NK-92 treated with Interleukin-12 subunit alpha and Interleukin-12 subunit beta, amount 100 ng/mL, for 24 hours (cell line): ENCODE results near the gene SLCO4A1.

Source experiments
- DNase-seq: peaks from one replicate; lab custom pipeline; 2025; lab: John Stamatoyannopoulos, UW

Gene SLCO4A1

DNA sequence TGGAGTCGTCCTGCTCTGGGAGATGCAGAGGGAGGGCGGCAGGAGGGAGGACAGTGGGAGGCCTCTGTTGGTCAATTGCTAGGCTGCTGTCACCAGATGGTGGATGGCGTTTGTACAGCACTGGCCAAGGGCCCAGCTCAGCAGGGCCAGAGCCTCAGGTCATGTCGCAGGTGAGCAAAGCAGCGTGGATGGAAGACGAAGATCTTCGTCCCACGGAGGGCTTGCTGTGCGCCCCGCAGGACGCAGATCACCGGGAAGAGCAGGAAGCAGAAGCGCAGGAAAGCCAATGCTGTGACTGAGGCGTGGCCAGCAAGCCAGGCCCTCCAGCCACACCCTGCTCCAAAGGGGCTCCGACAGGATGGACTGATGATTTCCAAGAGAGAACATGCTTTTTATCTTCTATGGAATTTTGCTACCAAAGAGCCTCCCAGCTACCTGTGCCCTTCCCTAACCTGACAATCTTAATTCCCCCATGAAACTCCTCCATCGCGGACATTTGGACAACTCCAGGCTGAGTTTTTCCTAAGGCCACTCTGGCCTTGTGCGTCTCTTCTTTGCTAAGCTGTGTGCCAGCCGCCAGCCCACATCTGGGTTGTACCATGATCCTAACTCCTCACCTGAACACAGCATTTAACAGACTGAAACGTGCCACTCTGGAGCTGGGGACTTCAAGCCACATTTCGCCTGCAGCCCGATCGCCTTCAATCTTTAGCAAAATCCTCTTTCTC lies 3.5 kb upstream of the SLCO4A1 start:
- no peak for DNase-seq

DNA sequence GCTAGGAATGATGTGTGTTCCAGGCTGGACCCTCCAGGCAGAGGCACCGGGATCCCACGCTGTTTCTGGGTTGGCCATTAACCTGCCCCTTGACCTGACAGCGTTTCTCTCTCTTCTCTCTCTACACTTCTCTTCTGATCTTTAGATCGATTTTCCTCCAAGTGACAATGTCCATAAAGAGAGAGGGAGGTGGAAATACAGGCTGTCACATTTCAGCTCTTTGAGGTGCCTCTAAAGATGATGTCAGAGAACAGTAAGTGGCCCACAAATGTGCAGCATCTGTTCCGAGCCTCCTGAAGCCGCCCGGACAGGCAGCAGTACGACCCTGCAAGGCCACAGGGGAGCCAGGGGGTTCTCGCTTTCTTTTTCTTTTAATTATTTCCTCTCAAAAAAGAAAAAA lies 2.5 kb upstream of the SLCO4A1 start:
- DNase-seq: no peak

DNA sequence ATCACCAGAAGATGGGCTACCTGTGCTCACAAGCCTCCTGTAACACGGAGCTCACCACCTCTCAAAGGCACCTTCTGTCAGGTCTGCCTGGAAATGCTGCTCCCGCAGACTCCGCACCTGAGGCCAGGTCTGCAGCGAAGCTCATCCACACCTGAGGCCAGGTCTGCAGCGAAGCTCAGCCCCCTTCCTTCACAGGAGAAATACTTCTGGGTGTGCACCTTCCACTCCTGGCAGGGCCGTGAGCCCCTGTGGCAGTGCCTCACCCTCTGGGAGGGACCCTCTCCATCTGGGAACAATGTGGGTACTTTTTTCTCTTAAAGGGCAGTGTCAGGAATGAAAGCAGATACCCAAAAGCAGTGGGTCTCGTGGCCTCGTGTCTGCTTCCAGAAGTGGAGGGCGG lies 1.4 kb upstream of the SLCO4A1 start:
- no peak for DNase-seq

DNA sequence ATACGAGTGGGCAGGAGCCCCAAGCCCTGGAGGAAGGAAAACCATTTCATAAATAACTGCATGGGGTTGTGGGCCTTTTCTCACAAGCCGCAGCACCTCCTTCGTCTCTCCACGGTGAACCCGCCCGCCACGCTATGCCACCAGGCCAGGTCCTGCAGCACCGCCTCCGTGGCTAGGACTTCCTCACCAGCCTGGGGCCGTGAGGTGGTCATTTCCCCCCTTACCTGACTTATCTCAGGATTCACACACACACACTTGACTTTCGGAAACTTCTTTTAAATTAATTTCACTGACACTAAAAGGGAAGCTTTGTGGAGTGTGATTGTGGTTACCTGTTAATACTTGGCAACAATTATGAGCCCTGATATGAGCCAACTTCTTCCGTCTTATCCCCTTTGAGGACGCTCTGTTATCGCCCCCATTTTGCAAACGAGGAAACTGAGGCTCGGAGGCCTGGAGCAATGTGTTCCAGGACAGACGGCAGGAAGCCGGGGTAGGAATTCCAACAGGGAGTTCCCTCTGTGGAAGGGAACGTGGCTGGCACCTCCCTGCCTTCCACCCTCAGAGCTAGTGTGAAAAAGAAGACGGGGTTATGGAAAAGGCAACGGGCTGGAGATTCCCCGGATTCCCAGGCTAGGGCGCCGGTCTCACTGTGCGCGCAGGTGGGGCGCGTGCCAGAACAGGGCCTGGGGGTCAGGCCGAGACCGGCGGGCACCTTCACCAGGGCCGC lies 817 bp upstream of the SLCO4A1 start:
- DNase-seq: no peak

DNA sequence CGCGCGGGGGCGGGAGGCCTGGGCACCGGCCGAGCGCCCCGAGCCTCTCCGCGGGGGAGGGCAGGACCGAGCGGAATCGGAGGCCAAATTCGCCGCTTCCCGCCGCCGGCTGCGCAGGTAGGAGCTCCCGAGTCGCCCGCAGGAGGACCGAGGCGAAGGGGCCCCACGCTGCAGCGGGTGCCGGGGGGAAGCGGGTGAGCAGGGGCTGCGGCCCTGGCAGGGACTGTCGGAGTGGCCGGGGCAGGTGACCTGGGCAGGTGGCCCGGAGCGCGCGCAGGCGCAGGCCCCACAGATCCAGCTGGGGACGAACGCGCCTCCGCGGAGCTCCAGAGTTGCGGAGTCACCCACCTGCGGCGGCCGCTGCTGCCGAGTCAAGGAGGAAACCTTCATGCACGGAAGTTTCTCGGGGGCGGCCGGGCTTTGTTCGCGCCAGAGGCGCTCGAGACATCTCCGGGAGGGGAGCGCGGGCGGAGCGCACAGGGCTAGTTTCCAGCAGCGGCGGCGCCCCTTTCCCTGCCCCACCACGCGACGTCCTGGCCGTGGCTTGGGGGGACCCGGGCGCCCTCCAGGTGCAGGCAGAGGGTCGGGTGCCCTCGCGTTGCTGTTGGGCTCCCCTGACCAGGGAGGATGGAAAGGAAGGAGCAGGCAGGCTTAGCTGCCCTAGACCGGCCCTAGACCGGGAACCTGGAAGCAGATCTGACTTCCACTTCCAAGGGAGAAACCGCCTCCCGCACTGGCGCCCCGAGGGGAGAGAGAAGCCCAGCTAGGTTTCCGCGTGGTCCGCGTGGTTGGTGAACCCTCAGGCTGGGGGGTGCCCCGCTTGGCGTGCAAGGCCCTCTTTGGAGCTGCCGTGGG lies 590 bp downstream of the SLCO4A1 start:
- DNase-seq: peak; percentile 62

DNA sequence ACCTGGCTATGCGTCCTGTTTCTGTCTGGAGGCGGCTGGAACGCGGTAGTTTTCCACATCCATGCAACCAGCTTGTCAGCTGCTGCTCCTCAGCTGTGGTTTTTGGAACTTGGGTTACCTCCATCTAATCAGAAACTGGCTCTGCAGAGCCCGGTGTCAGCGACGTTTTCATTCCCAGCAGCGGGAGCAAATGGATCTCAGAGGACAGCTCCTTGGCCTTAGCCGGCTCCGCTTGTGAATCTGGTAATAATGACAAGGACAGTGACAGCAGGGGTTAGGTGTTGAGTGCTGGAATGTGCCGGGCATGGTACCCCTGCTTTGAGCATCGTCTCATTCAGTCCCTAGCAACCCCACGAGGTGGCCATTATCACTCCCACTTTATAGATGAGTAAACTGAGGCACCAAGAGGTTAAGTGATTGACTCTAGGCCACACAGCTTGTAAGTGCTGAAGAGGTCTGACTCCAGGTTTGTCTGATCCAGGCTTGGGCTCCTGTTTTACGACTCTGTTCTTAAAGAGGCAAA lies 1.3 kb downstream of the SLCO4A1 start:
- DNase-seq: no peak

DNA sequence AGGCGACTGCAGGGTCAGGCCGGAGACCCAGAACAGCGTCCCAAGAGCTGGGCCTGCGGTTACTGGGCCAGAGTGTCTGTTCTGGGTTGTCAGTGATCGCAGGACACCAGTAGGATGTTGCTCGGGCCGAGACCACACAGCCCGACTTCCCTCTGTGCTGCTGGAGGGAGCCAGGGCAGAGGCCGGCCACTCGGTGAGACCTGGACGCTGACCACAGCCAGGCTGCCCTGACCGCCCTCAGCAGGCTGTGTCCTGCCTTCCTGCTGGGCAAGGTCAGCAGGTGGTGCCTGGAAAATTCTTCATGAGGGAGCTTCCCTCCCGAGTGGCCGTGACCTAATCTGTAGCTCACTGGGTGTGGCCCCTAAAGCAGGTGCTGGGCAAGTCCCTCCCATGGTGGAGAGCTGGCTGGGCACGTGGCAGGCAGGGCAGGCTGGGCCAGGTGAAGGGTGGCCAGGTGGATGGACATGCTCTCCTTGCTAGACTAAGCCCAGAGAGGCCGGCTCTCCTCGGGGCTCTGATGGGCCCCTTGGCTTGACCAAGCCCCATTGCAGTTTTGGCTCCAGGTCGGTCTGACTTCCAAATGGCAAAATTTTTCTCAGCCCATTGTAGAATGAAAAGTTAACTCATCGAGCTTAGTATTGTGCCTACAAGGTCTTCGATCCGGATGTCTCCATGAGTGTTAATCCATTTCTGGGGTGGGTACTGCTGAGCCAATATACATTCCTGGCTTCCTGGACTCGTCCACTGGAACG lies 1.9 kb downstream of the SLCO4A1 start:
- no peak for DNase-seq

DNA sequence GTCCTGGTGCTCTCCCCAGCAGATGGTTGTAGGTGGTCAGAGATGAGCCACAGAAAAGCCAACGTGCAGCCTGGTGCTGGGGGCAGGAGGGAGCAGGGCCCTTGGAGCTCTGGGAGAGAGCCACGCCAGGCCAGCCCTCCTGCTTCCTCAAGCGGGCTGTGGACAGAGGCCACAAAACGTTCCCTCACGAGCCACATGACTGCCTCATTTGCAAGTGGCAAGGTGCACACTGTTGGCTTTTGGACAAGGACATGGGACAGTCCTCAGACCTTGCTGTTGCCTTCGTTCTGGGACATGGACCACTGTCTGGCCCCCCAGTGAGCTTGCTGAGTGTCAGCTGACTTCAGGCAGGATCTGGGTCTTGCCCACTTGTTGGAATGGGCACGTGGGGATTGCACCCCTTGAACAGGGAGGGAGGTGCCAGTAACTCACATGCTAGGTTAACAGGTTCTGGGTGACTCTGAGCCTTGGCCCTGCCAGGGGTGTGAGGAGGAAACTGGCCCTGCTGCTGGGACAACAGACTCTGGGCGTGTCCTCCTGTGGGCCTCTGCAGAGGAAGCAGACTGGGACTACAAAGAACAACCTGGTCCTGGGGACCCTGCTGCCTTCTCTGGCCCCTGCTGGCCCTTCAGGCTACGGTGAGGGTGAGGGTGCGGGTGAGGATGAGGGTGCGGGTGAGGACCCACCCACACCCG lies 2.6 kb downstream of the SLCO4A1 start:
- DNase-seq: peak; percentile 26

DNA sequence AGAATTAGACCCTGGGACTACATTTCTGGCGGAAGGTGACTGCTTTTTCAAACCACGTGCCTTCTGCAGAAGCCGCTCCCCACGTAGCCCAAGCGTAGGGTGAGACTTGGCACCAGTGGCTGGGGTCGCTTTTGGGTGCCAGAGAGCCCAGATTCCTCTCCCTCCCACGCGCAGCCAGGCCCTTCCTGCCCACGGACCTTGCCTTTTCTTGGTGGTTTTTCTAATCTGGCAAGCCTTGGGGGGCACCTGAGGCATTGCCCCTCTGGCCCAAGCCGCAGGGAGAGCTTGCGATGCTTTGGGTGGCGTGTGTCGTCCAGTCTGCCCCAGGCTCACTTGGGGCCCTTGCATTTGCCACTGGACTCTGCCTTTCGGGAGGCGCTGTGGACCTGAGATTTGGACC lies 3.3 kb downstream of the SLCO4A1 start:
- no peak for DNase-seq

DNA sequence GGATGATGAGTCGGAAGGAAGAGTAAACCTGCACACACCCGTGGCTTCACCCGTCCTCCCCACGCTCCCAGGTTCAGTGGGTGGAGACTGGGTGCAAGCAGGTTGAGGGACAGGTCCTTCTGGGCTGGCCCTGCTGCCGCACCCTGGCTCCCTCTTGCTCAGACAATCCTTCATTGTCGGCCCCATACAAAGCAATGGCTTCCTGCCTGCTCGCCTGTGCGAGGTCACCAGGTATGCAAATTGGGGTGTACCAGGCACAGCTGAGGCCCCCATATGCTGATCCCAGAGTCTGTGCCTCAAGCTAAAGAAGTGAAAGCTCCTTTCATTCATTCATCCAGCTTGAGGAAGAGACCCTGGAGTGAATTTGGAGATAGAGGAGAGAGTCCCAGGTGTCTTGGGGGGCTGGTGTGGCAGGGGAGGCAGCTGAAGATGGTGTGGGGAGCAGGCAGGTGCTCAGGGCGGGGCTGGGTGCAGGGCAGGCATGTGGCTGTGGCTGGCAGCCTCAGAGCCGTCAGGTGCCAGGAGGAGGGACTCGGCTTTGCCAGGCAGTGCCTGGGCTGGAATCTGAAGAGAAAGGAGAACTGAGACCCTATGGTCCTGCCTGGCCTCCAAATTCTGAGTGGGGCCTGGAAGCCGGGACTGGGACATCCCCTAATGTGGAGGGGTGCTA lies 4.7 kb downstream of the SLCO4A1 start:
- DNase-seq: no peak

DNA sequence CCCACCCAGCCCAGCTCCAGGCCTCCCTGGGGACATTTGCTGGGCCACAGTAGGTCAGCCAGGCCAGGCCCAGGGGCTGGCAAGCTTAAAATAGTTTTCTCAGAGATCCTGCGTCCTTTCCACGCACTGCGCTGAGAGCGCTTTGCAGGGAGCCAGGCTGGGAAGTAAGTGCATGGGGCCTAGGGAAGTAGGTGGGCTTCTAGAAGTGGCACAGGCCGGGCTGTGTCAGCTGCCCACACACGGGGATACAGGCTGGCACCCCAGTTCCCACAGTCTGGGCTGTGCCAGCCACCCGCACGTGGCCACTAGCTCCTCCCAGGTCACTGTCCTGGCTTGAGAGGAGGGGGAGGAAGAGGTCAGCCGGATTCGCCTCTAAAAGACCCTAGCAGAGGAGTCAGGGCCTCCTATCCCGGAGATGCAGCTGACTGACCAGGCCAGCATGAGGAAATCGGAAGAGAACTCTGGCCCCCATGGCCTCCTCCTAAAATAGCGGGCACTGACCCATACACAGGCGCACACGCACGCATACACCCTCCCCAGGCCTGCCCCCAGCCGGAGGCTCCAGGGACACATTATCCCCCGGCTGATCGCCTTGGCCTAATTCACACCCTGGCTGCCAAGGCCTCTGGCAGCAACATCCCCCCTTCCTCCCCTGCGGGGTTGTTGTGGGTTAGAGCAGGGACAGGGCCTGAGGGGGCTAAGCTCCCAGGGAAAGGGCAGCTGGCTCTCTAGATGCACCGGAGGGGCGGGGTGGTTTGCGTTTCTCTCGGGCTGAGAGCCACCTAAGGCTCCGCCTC lies 5.4 kb downstream of the SLCO4A1 start:
- no peak for DNase-seq

DNA sequence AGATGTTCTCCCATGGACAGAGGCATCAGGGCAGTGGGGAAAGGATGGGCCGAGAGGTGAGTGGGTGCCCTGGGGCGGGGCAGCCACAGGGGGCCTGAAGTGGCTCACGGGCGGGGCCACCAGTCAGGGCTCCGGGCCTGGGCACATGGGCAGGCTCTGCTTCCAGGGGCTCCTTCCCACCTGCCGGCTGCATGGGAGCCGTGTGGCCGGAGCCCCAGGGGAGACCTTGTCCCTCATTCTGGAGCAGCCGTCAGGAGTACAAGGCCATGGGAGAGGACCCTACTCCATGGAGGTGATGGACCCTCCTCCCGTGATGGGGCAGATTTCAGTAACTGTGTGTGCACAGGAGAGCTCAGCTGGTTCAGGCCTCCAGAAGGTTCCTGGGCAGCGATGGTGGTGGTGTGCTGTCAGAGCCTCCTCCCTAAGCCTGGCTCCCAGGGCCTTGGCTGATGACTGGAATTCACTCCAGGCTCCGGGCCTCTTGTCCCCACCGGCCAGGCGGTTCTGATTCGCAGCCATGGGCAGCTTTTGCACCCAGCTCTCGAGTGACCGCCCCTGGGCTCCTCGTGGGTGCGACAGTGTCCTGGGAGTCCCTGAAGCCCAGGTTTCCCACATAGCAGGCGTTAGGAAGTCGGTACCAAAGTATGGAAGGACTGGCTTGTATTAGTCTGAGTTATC lies 6.2 kb downstream of the SLCO4A1 start:
- no peak for DNase-seq

DNA sequence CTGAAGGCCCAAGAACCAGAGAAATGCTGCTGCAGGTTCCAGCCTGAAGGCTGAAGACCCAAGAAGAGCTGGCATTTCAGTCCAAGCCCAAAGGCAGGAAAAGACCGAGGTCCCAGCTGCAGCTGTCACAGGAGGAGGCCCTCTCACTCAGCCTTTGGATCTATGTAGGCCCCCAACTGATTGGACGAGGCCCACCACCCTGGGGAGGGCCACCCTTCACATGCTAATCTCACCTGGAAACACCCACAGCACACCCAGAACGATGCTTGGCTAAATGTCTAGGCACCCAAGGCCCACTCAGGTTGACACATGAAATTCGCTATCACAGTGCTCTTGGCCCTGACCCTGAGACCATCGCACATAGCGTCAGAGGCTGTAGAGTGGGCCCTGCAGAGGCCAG lies 6.8 kb downstream of the SLCO4A1 start:
- DNase-seq: no peak

DNA sequence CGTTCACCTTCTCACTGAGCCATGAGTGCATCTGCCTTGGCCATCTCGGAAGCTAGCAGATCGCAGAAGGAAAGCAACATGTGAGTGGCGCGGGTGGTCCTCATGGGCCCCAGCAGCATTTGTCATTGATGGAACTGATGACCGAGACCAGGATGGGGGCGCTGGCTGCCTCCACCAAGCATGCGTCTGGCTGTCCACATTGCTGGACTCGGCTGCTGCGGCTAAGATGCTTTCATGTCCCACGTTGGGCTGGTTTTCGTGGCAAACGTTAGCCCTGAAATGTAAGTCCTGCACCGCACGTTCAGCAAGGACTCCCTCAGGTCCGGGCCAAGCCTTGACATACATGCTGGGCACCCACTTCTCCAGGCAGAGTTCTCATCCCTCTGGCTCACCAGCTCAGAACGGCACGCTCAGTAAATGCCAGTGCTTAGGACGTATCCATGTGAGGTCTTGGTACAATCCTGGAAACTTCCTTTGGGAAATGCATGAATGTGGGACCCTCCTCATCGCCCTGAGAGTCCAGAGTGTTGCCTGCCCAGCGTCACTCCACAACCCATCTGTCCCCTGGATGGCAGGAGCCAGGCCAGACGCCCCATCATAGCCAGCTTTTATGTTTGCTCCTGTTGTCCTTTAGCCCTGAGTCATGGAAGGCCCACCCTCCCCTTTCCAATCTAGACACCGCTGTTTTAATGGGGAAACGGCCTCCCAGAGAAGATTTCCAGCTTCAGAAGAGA lies 8.4 kb downstream of the SLCO4A1 start:
- DNase-seq: no peak

DNA sequence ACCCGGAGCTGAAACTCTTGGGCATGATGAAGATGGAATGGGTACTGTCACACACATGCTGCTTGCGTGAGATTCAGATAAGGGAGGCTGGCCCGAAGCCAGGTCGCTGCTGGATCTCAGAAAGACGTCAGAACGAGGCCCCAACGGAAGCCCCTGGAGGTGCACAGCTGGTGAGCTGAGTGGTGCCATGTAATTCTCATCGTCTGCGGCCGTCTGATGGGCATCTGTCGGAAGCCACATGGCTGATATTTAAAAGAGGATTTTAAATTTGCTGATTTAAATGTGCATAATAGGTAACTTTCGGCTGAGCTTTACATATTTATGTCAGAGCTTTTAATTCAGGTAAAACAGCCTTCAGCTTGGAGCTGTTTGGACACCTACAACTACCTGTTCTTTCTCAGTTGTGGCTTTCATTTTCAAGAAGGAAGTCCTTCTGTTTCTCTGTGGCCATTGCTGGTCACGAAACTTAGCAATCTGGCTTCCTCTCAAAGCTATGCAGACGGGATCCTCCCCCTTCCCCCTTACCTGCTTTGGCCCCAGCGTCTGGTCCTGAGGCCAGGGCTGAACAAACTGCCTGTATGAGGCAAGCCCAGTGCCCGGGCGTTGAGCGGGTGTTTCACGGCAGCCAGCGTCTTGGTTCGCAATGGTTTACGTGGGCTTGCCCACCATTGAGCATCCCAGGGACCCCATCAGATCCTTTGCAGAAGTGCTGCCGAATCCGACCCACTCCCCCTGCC lies 9.2 kb downstream of the SLCO4A1 start:
- DNase-seq: peak; percentile 62

DNA sequence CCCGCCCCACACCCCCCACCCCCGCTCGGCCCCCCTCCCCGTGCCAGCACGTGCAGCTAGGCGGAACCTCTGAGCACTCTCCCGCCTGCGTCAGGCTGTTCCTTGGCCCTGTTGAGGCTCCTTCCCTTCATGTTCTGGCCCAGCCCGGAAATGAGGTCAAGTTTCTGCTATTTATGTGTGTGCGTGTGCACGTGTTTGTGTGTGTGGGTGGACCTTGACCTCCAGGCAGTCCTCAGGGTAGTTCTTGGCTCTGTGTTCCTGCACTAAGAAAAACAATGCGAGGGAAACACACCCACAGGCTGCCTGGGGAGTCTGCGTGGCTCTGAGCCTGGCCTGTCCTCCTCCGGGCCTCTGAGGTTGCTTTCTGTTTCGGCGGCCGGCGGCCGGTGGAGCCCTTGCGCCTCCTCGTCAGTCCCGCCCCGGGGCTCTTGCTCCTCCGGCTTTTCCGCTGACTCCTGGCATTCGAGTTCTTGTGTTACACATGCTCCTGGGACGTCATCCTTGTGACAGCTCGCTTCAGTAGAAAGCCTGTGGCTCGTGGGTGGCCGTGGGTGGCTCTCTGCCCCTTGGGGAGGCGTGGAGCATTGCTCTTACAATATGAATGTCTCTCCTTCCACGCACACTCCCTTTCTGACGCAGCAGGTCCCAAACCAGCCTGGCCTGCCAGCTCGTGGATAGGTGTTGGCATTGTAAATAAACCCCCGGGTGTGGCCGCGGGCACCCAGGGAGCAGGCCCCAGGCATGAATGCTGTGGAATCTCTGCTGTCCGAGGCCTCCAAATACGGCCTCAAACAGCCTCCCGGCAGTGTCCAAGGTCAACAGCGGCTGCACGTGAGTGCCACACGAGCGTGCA lies 10.0 kb downstream of the SLCO4A1 start:
- peak; percentile 62 for DNase-seq

DNA sequence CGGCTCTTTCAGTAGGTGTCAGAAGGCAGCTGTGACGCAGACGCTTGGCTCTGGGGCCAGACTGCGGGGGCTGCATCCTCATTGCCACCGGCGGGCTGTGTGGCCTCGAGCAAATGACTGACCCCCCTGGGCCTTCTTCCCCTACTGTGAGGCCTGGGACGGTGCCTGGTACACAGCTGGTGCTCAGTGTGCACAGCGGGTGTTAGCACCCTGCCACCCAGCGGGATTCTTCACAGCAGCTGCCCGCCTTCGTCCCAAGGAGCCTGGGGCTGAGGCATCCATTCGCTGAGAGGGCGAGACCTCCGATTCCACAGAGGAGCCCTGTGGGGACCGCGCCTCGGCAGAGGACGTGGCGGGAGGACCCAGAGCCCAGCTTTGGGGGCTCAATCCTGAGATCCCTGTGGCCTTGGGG lies 10.6 kb downstream of the SLCO4A1 start:
- no peak for DNase-seq
